Calu3 (cell line): ENCODE results near the gene HSPB2. TPM values are rescaled to one million over a fixed set of nuclear protein-coding genes. Genes with fewer than 3 reads are reported as not detected.
"Not testable (repeated sequence)": the region's sequence is repeated elsewhere in the genome, so short reads cannot be mapped to it uniquely, and the experiment has no call there.

ENCODE experiments used
- BruUV-seq: library from RNA; stranded (reverse); fragments of 400-500 nt; replicated peaks from 2 replicates; lab custom pipeline; 2021; lab: Mats Ljungman, UMichigan
- CTCF ChIA-PET: fragments of 300-600 bp; sonication (Branson Sonifier 250); formaldehyde crosslinking; loops from one replicate; lab custom pipeline; 2022; ENCODE audit warnings: antibody characterized with exemption; lab: Charles Lee
- DNase-seq: peaks from one replicate; pipeline ENCODE4 v3.0.0; 2022
- H3K27ac Mint-ChIP-seq: one replicate; pipeline ENCODE4 v1.8.0; 2022; ENCODE audit warnings: mixed read lengths; ENCODE audit not compliant: unreplicated experiment
- H3K27me3 Mint-ChIP-seq: one replicate; pipeline ENCODE4 v1.8.0; 2022; ENCODE audit warnings: mixed read lengths; ENCODE audit not compliant: unreplicated experiment
- H3K36me3 Mint-ChIP-seq: one replicate; pipeline ENCODE4 v1.8.0; 2022; ENCODE audit warnings: mild to moderate bottlenecking, moderate library complexity, mixed read lengths; ENCODE audit not compliant: insufficient read depth, unreplicated experiment
- H3K4me1 Mint-ChIP-seq: one replicate; pipeline ENCODE4 v1.8.0; 2022; ENCODE audit warnings: mild to moderate bottlenecking, low read depth, mixed read lengths; ENCODE audit not compliant: unreplicated experiment
- H3K4me3 Mint-ChIP-seq: one replicate; pipeline ENCODE4 v1.8.0; 2022; ENCODE audit warnings: mild to moderate bottlenecking, low read depth, moderate library complexity, mixed read lengths; ENCODE audit not compliant: unreplicated experiment
- H3K9me3 Mint-ChIP-seq: one replicate; pipeline ENCODE4 v1.8.0; 2022; ENCODE audit warnings: low read depth, mixed read lengths; ENCODE audit not compliant: unreplicated experiment
- intact Hi-C: fragments of 100-400 bp; cut with micrococcal nuclease; formaldehyde crosslinking; loops from one replicate; pipeline ENCODE4 v1.10.0; 2022; ENCODE audit not compliant: unreplicated experiment
- total RNA-seq: library from RNA; stranded (reverse); gene quantifications from 2 replicates; pipeline ENCODE4 v1.2.3, GENCODE V29; 2022
- TF ChIP-seq, protein P1 (sequence below): fragments of 200-600 bp; IDR thresholded peaks from one replicate; pipeline ENCODE4 v1.8.0; 2022; ENCODE audit warnings: antibody characterized with exemption; ENCODE audit not compliant: unreplicated experiment

Gene HSPB2
- total RNA-seq, 1 experiment from 2014 or later: not detected

DNA sequence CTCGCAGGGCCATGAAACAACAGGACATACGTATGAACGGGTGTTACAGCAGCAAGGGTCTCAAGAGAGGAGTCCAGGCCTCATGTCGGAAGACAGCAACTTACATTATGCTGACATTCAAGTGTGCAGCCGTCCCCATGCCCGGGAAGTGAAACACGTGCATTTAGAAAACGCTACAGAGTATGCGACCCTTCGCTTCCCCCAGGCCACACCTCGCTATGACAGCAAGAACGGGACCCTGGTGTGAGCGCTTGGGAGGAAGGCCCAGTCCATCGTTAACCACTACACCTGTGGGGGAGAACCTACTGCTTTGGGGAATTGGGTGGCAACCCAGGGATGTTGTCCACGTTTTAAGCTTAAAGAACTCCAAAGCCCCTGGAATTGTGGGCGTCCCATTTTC is 13.4 kb downstream of the HSPB2 start:
- no peaks in the 10 kb centered on the region for H3K27me3 Mint-ChIP-seq
- H3K4me1 Mint-ChIP-seq: peaks cover 23% of the 10 kb centered on the region
- H3K36me3 Mint-ChIP-seq: peaks cover 12% of the 10 kb centered on the region
- BruUV-seq: no TSS peak
- DNase-seq: no peak
- CTCF ChIA-PET: interaction anchor here (0.9 kb wide), 1 partner anchor 321 kb away, joined by 3 read pairs; no protein-coding TSS in a partner anchor
- intact Hi-C loops: loop anchor here (2.0 kb wide), 1 partner anchor 57 kb away; no protein-coding TSS in a partner anchor
- TF ChIP-seq, protein P1, sequence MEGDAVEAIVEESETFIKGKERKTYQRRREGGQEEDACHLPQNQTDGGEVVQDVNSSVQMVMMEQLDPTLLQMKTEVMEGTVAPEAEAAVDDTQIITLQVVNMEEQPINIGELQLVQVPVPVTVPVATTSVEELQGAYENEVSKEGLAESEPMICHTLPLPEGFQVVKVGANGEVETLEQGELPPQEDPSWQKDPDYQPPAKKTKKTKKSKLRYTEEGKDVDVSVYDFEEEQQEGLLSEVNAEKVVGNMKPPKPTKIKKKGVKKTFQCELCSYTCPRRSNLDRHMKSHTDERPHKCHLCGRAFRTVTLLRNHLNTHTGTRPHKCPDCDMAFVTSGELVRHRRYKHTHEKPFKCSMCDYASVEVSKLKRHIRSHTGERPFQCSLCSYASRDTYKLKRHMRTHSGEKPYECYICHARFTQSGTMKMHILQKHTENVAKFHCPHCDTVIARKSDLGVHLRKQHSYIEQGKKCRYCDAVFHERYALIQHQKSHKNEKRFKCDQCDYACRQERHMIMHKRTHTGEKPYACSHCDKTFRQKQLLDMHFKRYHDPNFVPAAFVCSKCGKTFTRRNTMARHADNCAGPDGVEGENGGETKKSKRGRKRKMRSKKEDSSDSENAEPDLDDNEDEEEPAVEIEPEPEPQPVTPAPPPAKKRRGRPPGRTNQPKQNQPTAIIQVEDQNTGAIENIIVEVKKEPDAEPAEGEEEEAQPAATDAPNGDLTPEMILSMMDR: no peak
- no peak overlapping the region for H3K4me3 Mint-ChIP-seq
- no peaks in the 10 kb centered on the region for H3K9me3 Mint-ChIP-seq
- H3K27ac Mint-ChIP-seq: no peak overlapping the region

DNA sequence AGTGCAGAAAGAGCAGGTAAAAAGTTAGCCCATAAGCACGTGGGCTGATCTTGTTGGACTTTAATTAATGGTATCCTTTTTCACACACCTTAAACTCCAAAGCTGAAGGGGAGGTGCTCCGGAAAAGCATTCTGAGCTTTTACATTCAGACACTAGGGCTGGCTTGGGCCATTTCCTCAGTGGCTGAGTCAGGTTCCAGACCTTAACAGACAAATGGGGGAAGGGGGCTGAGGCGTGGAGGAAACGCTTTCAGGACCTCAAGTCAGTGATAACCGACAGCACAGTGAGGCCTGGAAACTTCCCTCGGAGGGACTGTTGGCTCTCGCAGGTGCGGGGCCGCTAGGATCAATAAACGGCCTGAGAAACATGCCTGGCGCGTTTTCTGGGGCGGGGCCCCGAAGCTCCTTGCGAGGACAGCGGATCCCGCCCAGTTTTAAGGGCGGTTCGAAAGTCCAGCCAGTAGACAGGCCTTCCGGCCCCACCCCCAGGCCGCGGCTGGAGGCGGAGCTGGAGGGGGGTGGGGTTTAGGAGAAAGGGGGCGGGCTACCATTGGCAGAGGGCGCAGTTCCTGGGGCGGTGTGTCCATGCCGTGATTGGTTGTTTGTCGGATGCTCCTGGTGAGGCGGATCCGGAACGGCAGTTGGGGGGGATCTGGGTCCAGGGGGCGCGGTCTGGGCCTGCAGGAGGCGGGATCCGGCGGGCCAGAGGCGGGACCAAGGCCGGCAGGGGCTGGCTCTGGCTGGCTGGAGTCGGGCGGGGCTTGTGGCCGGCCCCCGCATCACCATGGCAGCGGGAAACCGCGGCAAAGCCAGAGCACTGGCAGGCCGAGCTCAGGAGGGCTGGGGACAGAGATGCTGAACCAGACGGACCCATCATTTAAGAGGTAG is 14.2 kb downstream of the HSPB2 start:
- H3K9me3 Mint-ChIP-seq: no peaks in the 10 kb centered on the region
- CTCF ChIA-PET: interaction anchor here (0.6 to 1.7 kb wide), 5 partner anchors 9 to 322 kb away, joined by 3 to 11 read pairs (median 4); partner anchors contain the start of gene ALG9
- peak overlapping the region; percentile 70 for H3K4me3 Mint-ChIP-seq
- H3K4me1 Mint-ChIP-seq: peaks cover 23% of the 10 kb centered on the region
- intact Hi-C loops: loop anchor here (2.0 kb wide), 1 partner anchor 56 kb away; no protein-coding TSS in a partner anchor
- peak; percentile 95 for DNase-seq
- no peaks in the 10 kb centered on the region for H3K27me3 Mint-ChIP-seq
- no TSS peak for BruUV-seq
- peak overlapping the region; percentile 68 for H3K27ac Mint-ChIP-seq
- TF ChIP-seq, protein P1: no peak
- peaks cover 12% of the 10 kb centered on the region for H3K36me3 Mint-ChIP-seq

DNA sequence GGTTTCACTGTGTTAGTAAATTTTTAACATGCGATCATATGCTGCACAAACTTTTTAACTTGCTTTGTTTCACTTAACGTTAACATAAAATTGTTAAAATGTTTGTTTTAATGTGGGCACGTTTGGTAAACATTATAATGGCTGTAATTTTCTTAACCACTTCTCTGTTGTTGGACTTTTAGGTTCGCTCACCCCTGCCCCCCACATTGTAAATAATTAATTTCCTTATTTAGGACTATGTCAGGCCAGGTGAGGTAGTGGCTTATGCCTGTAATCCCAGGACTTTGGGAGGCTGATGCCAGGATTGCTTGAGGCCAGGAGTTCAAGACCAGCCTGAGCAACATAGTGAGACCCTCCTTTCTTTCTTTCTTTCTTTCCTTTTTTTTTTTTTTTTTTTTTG is 17.9 kb downstream of the HSPB2 start:
- Mint-ChIP-seq H3K4me1 (peaks cover 8% of the 10 kb centered on the region), H3K36me3 (peaks cover 12% of the 10 kb centered on the region), H3K4me3 (no peak overlapping the region), H3K27ac (no peak overlapping the region), H3K9me3 (no peaks in the 10 kb centered on the region), H3K27me3 (no peaks in the 10 kb centered on the region)
- intact Hi-C loops: loop anchor here (10.0 kb wide), 1 partner anchor 354 kb away; no protein-coding TSS in a partner anchor
- TF ChIP-seq, protein P1: no peak
- no peak for DNase-seq
- BruUV-seq: no TSS peak
- CTCF ChIA-PET: interaction anchor here (0.7 kb wide), 1 partner anchor 52 kb away, joined by 3 read pairs; no protein-coding TSS in a partner anchor

DNA sequence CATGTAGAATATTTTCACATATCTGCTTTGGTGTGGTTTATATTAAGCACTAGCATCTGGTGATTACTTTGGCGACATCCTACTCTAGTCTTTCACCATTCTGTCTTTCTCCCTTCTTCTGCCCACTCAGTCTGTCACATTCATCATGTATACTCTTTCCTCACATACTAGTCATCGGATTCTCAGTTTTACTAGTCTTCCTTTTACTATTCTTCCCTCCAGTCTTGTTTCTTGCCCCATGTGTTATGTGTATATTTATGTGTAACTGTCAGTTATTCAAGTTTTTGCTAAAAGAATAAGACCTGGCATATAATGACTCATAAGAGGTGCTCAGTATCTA is 20.0 kb downstream of the HSPB2 start:
- CTCF ChIA-PET: interaction anchor here (1.1 kb wide), 1 partner anchor 9 kb away, joined by 3 read pairs; no protein-coding TSS in a partner anchor
- no TSS peak for BruUV-seq
- no peaks in the 10 kb centered on the region for H3K27me3 Mint-ChIP-seq
- TF ChIP-seq, protein P1: no peak
- intact Hi-C loops: loop anchor here (10.0 kb wide), 1 partner anchor 352 kb away; no protein-coding TSS in a partner anchor
- H3K9me3 Mint-ChIP-seq: no peaks in the 10 kb centered on the region
- H3K4me3 Mint-ChIP-seq: no peak overlapping the region
- no peaks in the 10 kb centered on the region for H3K36me3 Mint-ChIP-seq
- H3K4me1 Mint-ChIP-seq: peaks cover 8% of the 10 kb centered on the region
- H3K27ac Mint-ChIP-seq: no peak overlapping the region
- no peak for DNase-seq

DNA sequence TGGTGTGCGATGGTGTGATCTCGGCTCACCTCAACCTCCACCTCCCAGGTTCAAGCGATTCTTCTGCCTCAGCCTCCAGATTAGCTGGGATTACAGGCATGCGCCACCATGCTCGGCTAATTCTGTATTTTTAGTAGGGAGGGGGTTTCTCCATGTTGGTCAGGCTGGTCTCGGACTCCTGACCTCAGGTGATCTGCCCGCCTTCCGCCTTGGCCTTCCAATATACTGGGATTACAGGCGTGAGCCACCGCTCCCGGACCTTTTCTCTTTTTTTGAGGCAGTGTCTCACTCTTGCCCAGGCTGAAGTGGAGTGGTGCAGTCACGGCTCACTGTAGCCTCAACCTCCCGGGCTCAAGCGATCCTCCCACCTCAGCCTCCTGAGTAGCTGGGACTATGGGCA is 20.6 kb downstream of the HSPB2 start:
- H3K27ac Mint-ChIP-seq: not testable (repeated sequence)
- intact Hi-C loops: loop anchor here (10.0 kb wide), 1 partner anchor 352 kb away; no protein-coding TSS in a partner anchor

More for the DNA sequence above, 20.6 kb downstream of the HSPB2 start:
- H3K36me3 Mint-ChIP-seq, H3K4me1 Mint-ChIP-seq, DNase-seq, CTCF ChIA-PET, BruUV-seq, H3K27me3 Mint-ChIP-seq, H3K4me3 Mint-ChIP-seq, H3K9me3 Mint-ChIP-seq: not testable (repeated sequence)
